Stimulated activated naive CD4-positive, alpha-beta T cell treated with Interleukin-2 at 50 U/mL for 16 hours (primary cell): Measurements from ENCODE around the gene MICAL2.

Source experiments
- DNase-seq: peaks from one replicate; lab custom pipeline; 2025; lab: John Stamatoyannopoulos, UW

The MICAL2 gene

GRCh38 chr11:12156301-12157140, 46.1 kb downstream of the MICAL2 start:
- no peak for DNase-seq

- DNase-seq = no peak
Observed at GRCh38 chr11:12157241-12157661, 46.9 kb downstream of the MICAL2 start.

GRCh38 chr11:12158909-12159308, 48.5 kb downstream of the MICAL2 start:
- DNase-seq = no peak

- no peak for DNase-seq
Observed at GRCh38 chr11:12159351-12160099, 49.1 kb downstream of the MICAL2 start.

- DNase-seq = no peak
Observed at GRCh38 chr11:12160231-12160630, 49.8 kb downstream of the MICAL2 start.

GRCh38 chr11:12160680-12161079, 50.3 kb downstream of the MICAL2 start:
- no peak for DNase-seq

GRCh38 chr11:12161137-12161536, 50.7 kb downstream of the MICAL2 start:
- DNase-seq = no peak

- DNase-seq = no peak
Observed at GRCh38 chr11:12161603-12162350, 51.4 kb downstream of the MICAL2 start.

GRCh38 chr11:12162652-12163051, 52.3 kb downstream of the MICAL2 start:
- no peak for DNase-seq

- no peak for DNase-seq
Observed at GRCh38 chr11:12163181-12163941, 53.0 kb downstream of the MICAL2 start.

GRCh38 chr11:12164061-12165014, 53.9 kb downstream of the MICAL2 start:
- DNase-seq = no peak

GRCh38 chr11:12165237-12165875, 55.0 kb downstream of the MICAL2 start:
- no peak for DNase-seq

GRCh38 chr11:12166299-12167060, 56.1 kb downstream of the MICAL2 start:
- no peak for DNase-seq

- DNase-seq = no peak
Observed at GRCh38 chr11:12167061-12168000, 56.9 kb downstream of the MICAL2 start.

- DNase-seq = no peak
Observed at GRCh38 chr11:12168114-12168513, 57.7 kb downstream of the MICAL2 start.

- no peak for DNase-seq
Observed at GRCh38 chr11:12169822-12170221, 59.4 kb downstream of the MICAL2 start.

GRCh38 chr11:12170501-12170900, 60.1 kb downstream of the MICAL2 start:
- no peak for DNase-seq

- DNase-seq = no peak
Observed at GRCh38 chr11:12170984-12171383, 60.6 kb downstream of the MICAL2 start.
